ENCODE data around the gene MAD1L1. TPM values are rescaled to one million over a fixed set of nuclear protein-coding genes. Genes with fewer than 3 reads are reported as not detected.
"Not testable (repeated sequence)": the region's sequence is repeated elsewhere in the genome, so short reads cannot be mapped to it uniquely, and the experiment has no call there.

MAD1L1 gene
- total RNA-seq, 1 donor from 2014 or later: 53.8 TPM

GRCh38 chr7:2063563-2064260 lies 169.0 kb downstream of the MAD1L1 start:
- no peaks in the 10 kb centered on the region for H3K27me3 Mint-ChIP-seq (ENCODE audit: low read depth)
- TF ChIP-seq CTCF (conservative IDR thresholded peaks at IDR 0.05): peak; percentile 39
- no peak overlapping the region for H3K4me3 Mint-ChIP-seq
- H3K36me3 Mint-ChIP-seq (ENCODE audit: low read depth): peaks cover 15% of the 10 kb centered on the region
- peaks cover 26% of the 10 kb centered on the region for H3K4me1 Mint-ChIP-seq
- H3K9me3 Mint-ChIP-seq: peaks cover 8% of the 10 kb centered on the region
- peak; percentile 12 for DNase-seq (ENCODE audit: low read depth, low spot score)
- peak overlapping the region; percentile 85 for H3K27ac Mint-ChIP-seq (ENCODE audit: unreplicated experiment)

GRCh38 chr7:2062648-2063047 lies 170.1 kb downstream of the MAD1L1 start:
- peaks cover 23% of the 10 kb centered on the region for H3K4me1 Mint-ChIP-seq
- DNase-seq (ENCODE audit: low read depth, low spot score): no peak
- H3K4me3 Mint-ChIP-seq: no peak overlapping the region
- peaks cover 8% of the 10 kb centered on the region for H3K9me3 Mint-ChIP-seq
- peaks cover 16% of the 10 kb centered on the region for H3K36me3 Mint-ChIP-seq (ENCODE audit: low read depth)
- no peaks in the 10 kb centered on the region for H3K27me3 Mint-ChIP-seq (ENCODE audit: low read depth)
- no peak for TF ChIP-seq CTCF (conservative IDR thresholded peaks at IDR 0.05)
- H3K27ac Mint-ChIP-seq (ENCODE audit: unreplicated experiment): no peak overlapping the region

GRCh38 chr7:2060701-2061100 lies 172.0 kb downstream of the MAD1L1 start:
- Mint-ChIP-seq H3K27me3 (ENCODE audit: low read depth) (no peaks in the 10 kb centered on the region), H3K4me1 (peaks cover 25% of the 10 kb centered on the region), H3K9me3 (peaks cover 8% of the 10 kb centered on the region), H3K27ac (ENCODE audit: unreplicated experiment) (no peak overlapping the region), H3K36me3 (ENCODE audit: low read depth) (peaks cover 19% of the 10 kb centered on the region), H3K4me3 (no peak overlapping the region)
- no peak for DNase-seq (ENCODE audit: low read depth, low spot score)
- no peak for TF ChIP-seq CTCF (conservative IDR thresholded peaks at IDR 0.05)

- Mint-ChIP-seq H3K4me3 (no peak overlapping the region), H3K36me3 (ENCODE audit: low read depth) (peaks cover 19% of the 10 kb centered on the region), H3K27me3 (ENCODE audit: low read depth) (no peaks in the 10 kb centered on the region), H3K27ac (ENCODE audit: unreplicated experiment) (no peak overlapping the region), H3K9me3 (peaks cover 8% of the 10 kb centered on the region), H3K4me1 (peaks cover 21% of the 10 kb centered on the region)
- no peak for TF ChIP-seq CTCF (conservative IDR thresholded peaks at IDR 0.05)
- no peak for DNase-seq (ENCODE audit: low read depth, low spot score)
Observed at GRCh38 chr7:2059964-2060700, 172.6 kb downstream of the MAD1L1 start.

- Mint-ChIP-seq H3K4me1 (peaks cover 16% of the 10 kb centered on the region), H3K36me3 (ENCODE audit: low read depth) (peaks cover 19% of the 10 kb centered on the region)
- H3K27ac Mint-ChIP-seq (ENCODE audit: unreplicated experiment); H3K27me3 Mint-ChIP-seq (ENCODE audit: low read depth); H3K4me3 Mint-ChIP-seq; DNase-seq (ENCODE audit: low read depth, low spot score); H3K9me3 Mint-ChIP-seq: not testable (repeated sequence)
Observed at GRCh38 chr7:2058246-2058645, 174.5 kb downstream of the MAD1L1 start.

- no peak overlapping the region for H3K4me3 Mint-ChIP-seq
- peaks cover 8% of the 10 kb centered on the region for H3K4me1 Mint-ChIP-seq
- no peak for DNase-seq (ENCODE audit: low read depth, low spot score)
Observed at GRCh38 chr7:2055956-2056355, 176.8 kb downstream of the MAD1L1 start.

More at GRCh38 chr7:2055956-2056355, 176.8 kb downstream of the MAD1L1 start:
- peaks cover 19% of the 10 kb centered on the region for H3K36me3 Mint-ChIP-seq (ENCODE audit: low read depth)
- peak overlapping the region; percentile 13 for H3K27ac Mint-ChIP-seq (ENCODE audit: unreplicated experiment)
- peaks cover 8% of the 10 kb centered on the region for H3K9me3 Mint-ChIP-seq
- no peaks in the 10 kb centered on the region for H3K27me3 Mint-ChIP-seq (ENCODE audit: low read depth)
- TF ChIP-seq CTCF (conservative IDR thresholded peaks at IDR 0.05): no peak

Measured in neural crest cell (in vitro differentiated cells).